NCI-H526 (cell line): Measurements from ENCODE around the gene STXBP4.

ENCODE experiments used
- DNase-seq, 2 experiments: peaks; one replicate each; lab custom pipeline; 2025; lab: John Stamatoyannopoulos, UW

Gene STXBP4

GRCh38 chr17:55122114-55122513, 153.5 kb downstream of the STXBP4 start:
- no peak for DNase-seq

GRCh38 chr17:55124730-55125360, 156.3 kb downstream of the STXBP4 start:
- no peak for DNase-seq

GRCh38 chr17:55133583-55133982, 165.0 kb downstream of the STXBP4 start:
- no peak for DNase-seq

- DNase-seq: no peak
Observed at GRCh38 chr17:55134486-55135157, 166.1 kb downstream of the STXBP4 start.

- no peak for DNase-seq
Observed at GRCh38 chr17:55140809-55141208, 172.2 kb downstream of the STXBP4 start.

GRCh38 chr17:55144518-55144917, 176.0 kb downstream of the STXBP4 start:
- no peak for DNase-seq

- no peak for DNase-seq
Observed at GRCh38 chr17:55149485-55149884, 180.9 kb downstream of the STXBP4 start.

GRCh38 chr17:55152236-55152635, 183.7 kb downstream of the STXBP4 start:
- DNase-seq: no peak

- DNase-seq: no peak
Observed at GRCh38 chr17:55154101-55154500, 185.5 kb downstream of the STXBP4 start.

- no peak for DNase-seq
Observed at GRCh38 chr17:55155856-55156560, 187.4 kb downstream of the STXBP4 start.

- DNase-seq: peak; percentile 10 to 19
Observed at GRCh38 chr17:55157165-55157564, 188.6 kb downstream of the STXBP4 start.

- DNase-seq: no peak
Observed at GRCh38 chr17:55158439-55158838, 189.9 kb downstream of the STXBP4 start.

- no peak for DNase-seq
Observed at GRCh38 chr17:55159251-55159650, 190.7 kb downstream of the STXBP4 start.

GRCh38 chr17:55160501-55160900, 191.9 kb downstream of the STXBP4 start:
- no peak for DNase-seq

- no peak for DNase-seq
Observed at GRCh38 chr17:55161935-55162555, 193.5 kb downstream of the STXBP4 start.

- DNase-seq: no peak
Observed at GRCh38 chr17:55162556-55162946, 194.0 kb downstream of the STXBP4 start.

GRCh38 chr17:55163408-55163807, 194.8 kb downstream of the STXBP4 start:
- DNase-seq: peak; percentile 50 to 68

GRCh38 chr17:55166506-55166905, 197.9 kb downstream of the STXBP4 start:
- no peak for DNase-seq

GRCh38 chr17:55167024-55167725, 198.6 kb downstream of the STXBP4 start:
- no peak for DNase-seq

- no peak for DNase-seq
Observed at GRCh38 chr17:55168958-55169687, 200.6 kb downstream of the STXBP4 start.

- no peak for DNase-seq
Observed at GRCh38 chr17:55171634-55172328, 203.2 kb downstream of the STXBP4 start.
